Prostate gland (tissue), 2 donors: ENCODE results near the gene ZFAND2A. TPM values are rescaled to one million over a fixed set of nuclear protein-coding genes. Genes with fewer than 3 reads are reported as not detected.
"Not testable (repeated sequence)": the region's sequence is repeated elsewhere in the genome, so short reads cannot be mapped to it uniquely, and the experiment has no call there.

Experiments
- DNase-seq: peaks from one replicate; pipeline ENCODE4 v3.0.0-alpha.2; 2019; ENCODE audit warnings: low spot score
- H3K27ac ChIP-seq, 2 donors: fragments of 200-600 bp; sonication (generic); 2 replicates each; pipeline ENCODE4 v1.5.1; 2017 to 2019
- H3K27me3 ChIP-seq: fragments of 200-600 bp; sonication (generic); replicated peaks from 2 replicates; pipeline ENCODE4 v1.5.1; 2019; ENCODE audit not compliant: insufficient read depth
- H3K36me3 ChIP-seq, 2 donors: fragments of 200-600 bp; sonication (generic); 1 replicate in 1 of 2; 2 replicates in 1 of 2; pipeline versions ENCODE4 v1.5.1 to v1.8.1; 2017 to 2019
- H3K4me1 ChIP-seq: fragments of 200-600 bp; sonication (generic); replicated peaks from 2 replicates; pipeline ENCODE4 v1.5.1; 2019
- H3K4me3 ChIP-seq, 2 donors: fragments of 200-600 bp; sonication (generic); 2 replicates each; pipeline ENCODE4 v1.5.1; 2017 to 2019
- H3K9me3 ChIP-seq: fragments of 200-600 bp; sonication (generic); 2 replicates; pipeline ENCODE4 v1.5.1; 2017
- POLR2A ChIP-seq: fragments of 450-650 bp; IDR thresholded peaks from one replicate; pipeline ENCODE4 v1.6.1; 2016; ENCODE audit warnings: antibody characterized with exemption, mild to moderate bottlenecking
- POLR2AphosphoS5 ChIP-seq: sonication (generic); formaldehyde crosslinking; IDR thresholded peaks from one replicate; pipeline ENCODE4 v1.6.1; 2017; ENCODE audit warnings: antibody characterized with exemption
- WGBS: methylation state at CpG from one replicate; pipeline ENCODE4 v1.1.5; 2018; 5-methylcytosine and 5-hydroxymethylcytosine counted together
- intact Hi-C: fragments of 100-400 bp; cut with DNase I; formaldehyde crosslinking; loops from one replicate; pipeline ENCODE4 v1.14.2; 2022
- total RNA-seq, 2 donors: library from RNA; depleted of rRNA; stranded (reverse); fragments of >200 nt; gene quantifications; one replicate each; pipeline ENCODE4 v1.1.0, GENCODE V29; 2016
- TF ChIP-seq, protein P1 (sequence below), 4 experiments: fragments of 200-600 bp in 2 of 4; fragments of 450-650 bp in 2 of 4; sonication (generic) in 2 of 4; IDR thresholded peaks; 1 replicate in 3 of 4; 2 replicates in 1 of 4; pipeline ENCODE4 v1.5.1; 2016 to 2019; ENCODE audit warnings: antibody characterized with exemption in 4 of 4, mild to moderate bottlenecking in 2 of 4, moderate library complexity in 2 of 4

The ZFAND2A gene
- total RNA-seq, 2 donors from 2014 or later = 25.0 to 36.3 TPM

DNA sequence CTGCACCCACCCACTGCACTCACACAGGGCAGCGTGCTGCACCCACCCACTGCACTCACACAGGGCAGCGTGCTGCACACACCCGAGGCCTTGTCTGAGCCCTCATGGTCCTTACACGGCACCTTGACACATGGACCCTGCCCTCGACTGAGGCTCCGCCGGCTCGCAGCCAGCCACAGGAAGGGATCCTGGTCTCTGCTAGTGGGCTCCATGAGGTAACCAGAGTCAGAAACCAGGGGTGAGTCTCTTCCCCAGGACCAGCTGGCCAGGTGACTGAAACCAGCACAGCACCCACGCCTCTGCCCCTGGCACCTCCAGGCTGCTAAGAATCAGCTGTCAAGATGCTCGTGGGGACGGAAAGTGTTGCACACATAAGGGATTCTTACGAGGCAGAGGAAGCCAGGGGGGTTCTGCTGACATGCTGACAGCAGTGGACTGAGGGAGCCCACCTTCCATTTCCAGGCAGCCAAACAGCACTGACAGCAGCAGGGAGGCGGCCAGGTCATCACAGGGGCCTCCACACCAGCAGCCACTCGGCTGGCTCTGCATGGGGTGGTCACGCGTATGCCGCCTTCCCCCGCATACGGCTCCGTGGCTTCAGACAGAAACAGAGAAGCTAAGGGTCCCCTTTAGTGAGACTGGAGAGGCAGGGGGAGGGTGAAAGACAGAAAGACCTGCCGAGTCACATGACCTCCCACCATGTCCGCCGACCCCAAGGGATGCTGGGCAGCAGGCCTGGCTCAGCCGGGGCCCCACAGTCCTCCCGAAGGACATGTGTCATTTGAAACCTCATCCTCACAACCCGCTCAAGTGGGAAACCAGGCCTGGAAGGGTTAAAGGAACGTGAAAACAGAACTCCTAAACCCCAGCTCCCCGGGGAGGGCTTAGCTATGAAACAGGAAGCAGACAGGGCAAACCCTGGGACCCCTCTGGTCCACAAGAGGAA lies 37.8 kb downstream of the ZFAND2A start:
- DNase-seq = no peak
- TF ChIP-seq POLR2AphosphoS5 (no peak), POLR2A (no peak)
- TF ChIP-seq, protein P1, sequence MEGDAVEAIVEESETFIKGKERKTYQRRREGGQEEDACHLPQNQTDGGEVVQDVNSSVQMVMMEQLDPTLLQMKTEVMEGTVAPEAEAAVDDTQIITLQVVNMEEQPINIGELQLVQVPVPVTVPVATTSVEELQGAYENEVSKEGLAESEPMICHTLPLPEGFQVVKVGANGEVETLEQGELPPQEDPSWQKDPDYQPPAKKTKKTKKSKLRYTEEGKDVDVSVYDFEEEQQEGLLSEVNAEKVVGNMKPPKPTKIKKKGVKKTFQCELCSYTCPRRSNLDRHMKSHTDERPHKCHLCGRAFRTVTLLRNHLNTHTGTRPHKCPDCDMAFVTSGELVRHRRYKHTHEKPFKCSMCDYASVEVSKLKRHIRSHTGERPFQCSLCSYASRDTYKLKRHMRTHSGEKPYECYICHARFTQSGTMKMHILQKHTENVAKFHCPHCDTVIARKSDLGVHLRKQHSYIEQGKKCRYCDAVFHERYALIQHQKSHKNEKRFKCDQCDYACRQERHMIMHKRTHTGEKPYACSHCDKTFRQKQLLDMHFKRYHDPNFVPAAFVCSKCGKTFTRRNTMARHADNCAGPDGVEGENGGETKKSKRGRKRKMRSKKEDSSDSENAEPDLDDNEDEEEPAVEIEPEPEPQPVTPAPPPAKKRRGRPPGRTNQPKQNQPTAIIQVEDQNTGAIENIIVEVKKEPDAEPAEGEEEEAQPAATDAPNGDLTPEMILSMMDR (IDR thresholded peaks at IDR 0.05) = no peak
- Histone ChIP-seq H3K27ac (no peak overlapping the region), H3K4me3 (no peak overlapping the region), H3K27me3 (no peaks in the 10 kb centered on the region), H3K9me3 (no peaks in the 10 kb centered on the region), H3K4me1 (no peaks in the 10 kb centered on the region), H3K36me3 (no peaks in the 10 kb centered on the region)
- intact Hi-C loops = no loop called here
- 82% methylated on average over 28 of the region's 28 CpGs for WGBS

DNA sequence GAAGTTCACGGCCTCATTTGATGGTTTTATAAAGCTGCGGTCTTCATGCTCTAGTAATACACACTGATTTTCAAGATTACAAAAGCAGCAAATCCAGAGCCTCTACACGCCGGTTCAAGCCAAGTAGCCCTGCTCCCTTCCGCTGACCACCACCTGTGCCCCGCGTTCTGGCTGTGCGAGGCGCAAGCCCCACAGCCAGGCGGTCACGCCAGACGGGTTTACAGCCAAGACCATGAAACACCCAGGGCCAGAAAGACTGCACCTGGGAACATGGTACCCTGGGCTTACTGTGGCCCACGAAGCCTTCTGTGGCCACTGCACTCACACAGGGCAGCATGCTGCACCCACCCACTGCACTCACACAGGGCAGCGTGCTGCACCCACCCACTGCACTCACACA lies 38.5 kb downstream of the ZFAND2A start:
- H3K9me3 ChIP-seq = no peaks in the 10 kb centered on the region
- no peaks in the 10 kb centered on the region for H3K4me1 ChIP-seq
- DNase-seq = no peak
- H3K27me3 ChIP-seq = no peaks in the 10 kb centered on the region
- 92% methylated on average over 14 of the region's 14 CpGs for WGBS
- H3K27ac ChIP-seq = no peak overlapping the region
- H3K4me3 ChIP-seq = no peak overlapping the region
- intact Hi-C loops = no loop called here
- no peak for TF ChIP-seq POLR2AphosphoS5
- H3K36me3 ChIP-seq = no peaks in the 10 kb centered on the region

DNA sequence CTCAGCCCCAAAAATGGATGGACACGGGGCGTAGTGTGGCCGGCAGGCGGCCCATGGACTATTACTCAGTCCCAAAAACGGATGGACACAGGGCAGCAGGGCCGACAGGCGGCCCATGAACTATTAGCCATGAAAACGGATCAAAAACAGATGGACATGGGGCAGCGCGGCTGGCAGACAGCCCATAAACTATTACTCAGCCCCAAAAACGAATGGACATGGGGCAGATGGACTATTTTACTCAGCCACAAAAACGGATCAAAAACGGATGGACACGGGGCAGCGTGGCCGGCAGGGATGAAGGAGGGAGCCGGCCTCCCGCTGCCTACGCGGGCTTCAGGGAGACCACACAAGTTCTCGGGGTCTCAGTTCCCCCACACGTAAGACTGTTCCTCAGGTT lies 39.2 kb downstream of the ZFAND2A start:
- intact Hi-C loops = no loop called here
- H3K4me3 ChIP-seq = no peak overlapping the region
- TF ChIP-seq POLR2A (no peak), POLR2AphosphoS5 (no peak)
- TF ChIP-seq, protein P1 (IDR thresholded peaks at IDR 0.05) = no peak
- H3K9me3 ChIP-seq = no peaks in the 10 kb centered on the region
- no peak for DNase-seq
- no peaks in the 10 kb centered on the region for H3K4me1 ChIP-seq
- no peak overlapping the region for H3K27ac ChIP-seq
- no peaks in the 10 kb centered on the region for H3K27me3 ChIP-seq
- H3K36me3 ChIP-seq = no peaks in the 10 kb centered on the region
- WGBS = 92% methylated on average over 22 of the region's 22 CpGs

DNA sequence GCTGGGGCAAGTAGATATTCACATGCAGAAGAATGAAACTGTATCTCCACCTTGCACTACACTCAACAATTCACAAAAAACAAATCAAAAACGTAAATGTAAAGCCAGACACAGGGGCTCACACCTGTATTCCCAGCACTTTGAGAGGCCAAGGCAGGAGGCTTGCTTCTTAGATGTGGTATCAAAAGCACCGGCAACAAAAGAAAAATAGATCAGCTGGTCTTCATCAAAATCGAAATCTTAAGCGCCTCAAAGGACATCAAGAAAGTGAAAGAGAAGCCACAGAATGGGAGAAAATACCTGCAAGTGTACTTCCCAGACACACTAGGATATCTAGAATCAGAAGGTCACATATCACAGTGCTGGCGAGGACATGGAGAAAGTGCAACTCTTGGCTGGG lies 40.8 kb downstream of the ZFAND2A start:
- intact Hi-C loops = no loop called here
- no peak overlapping the region for H3K27ac ChIP-seq
- no peak overlapping the region for H3K4me3 ChIP-seq
- no peaks in the 10 kb centered on the region for H3K36me3 ChIP-seq
- H3K9me3 ChIP-seq = no peaks in the 10 kb centered on the region
- no peaks in the 10 kb centered on the region for H3K27me3 ChIP-seq
- TF ChIP-seq POLR2A (no peak), POLR2AphosphoS5 (no peak)
- TF ChIP-seq, protein P1 (IDR thresholded peaks at IDR 0.05) = no peak
- no peak for DNase-seq
- WGBS = 94% methylated on average over 5 of the region's 5 CpGs
- H3K4me1 ChIP-seq = no peaks in the 10 kb centered on the region

DNA sequence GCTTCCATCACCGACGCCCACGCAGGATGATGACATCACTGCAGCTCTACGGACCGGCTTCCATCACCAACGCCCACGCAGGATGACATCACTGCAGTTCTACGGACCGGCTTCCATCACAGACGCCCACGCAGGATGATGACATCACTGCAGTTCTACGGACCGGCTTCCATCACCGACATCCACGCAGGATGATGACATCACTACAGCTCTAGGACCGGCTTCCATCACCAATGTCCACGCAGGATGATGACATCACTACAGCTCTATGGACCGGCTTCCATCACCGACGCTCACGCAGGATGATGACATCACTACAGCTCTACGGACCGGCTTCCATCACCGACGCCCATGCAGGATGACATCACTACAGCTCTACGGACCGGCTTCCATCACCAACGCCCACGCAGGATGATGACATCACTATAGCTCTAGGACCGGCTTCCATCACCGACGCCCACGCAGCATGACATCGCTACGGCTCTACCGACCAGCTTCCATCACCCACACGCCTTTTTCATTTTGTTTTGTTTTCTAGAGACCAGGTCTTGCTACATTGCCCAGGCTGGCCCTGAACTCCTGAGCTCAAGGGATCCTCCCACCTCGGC lies 42.6 kb downstream of the ZFAND2A start:
- 98% methylated on average over 38 of the region's 38 CpGs for WGBS
- TF ChIP-seq POLR2A (no peak), POLR2AphosphoS5 (no peak)
- TF ChIP-seq, protein P1 (IDR thresholded peaks at IDR 0.05) = no peak

DNA sequence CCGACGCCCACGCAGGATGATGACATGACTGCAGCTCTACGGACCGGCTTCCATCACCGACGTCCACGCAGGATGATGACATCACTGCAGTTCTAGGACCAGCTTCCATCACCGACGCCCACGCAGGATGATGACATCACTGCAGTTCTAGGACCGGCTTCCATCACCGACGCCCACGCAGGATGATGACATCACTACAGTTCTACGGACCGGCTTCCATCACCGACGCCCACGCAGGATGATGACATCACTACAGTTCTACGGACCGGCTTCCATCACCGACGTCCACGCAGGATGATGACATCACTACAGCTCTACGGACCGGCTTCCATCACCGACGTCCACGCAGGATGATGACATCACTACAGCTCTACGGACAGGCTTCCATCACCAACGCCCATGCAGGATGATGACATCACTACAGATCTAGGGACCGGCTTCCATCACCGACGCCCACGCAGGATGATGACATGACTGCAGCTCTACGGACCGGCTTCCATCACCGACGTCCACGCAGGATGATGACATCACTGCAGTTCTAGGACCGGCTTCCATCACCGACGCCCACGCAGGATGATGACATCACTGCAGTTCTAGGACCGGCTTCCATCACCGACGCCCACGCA lies 43.5 kb downstream of the ZFAND2A start:
- WGBS = 94% methylated on average over 41 of the region's 49 CpGs
- H3K9me3 ChIP-seq, H3K4me1 ChIP-seq, H3K36me3 ChIP-seq, H3K4me3 ChIP-seq, H3K27me3 ChIP-seq, DNase-seq, intact Hi-C loops, H3K27ac ChIP-seq: not testable (repeated sequence)

More for the DNA sequence above, 42.6 kb downstream of the ZFAND2A start:
- no peaks in the 10 kb centered on the region for H3K27me3 ChIP-seq
- no peak for DNase-seq
- no peaks in the 10 kb centered on the region for H3K9me3 ChIP-seq
- intact Hi-C loops = no loop called here
- H3K4me3 ChIP-seq = no peak overlapping the region
- no peaks in the 10 kb centered on the region for H3K36me3 ChIP-seq
- no peak overlapping the region for H3K27ac ChIP-seq
- H3K4me1 ChIP-seq = no peaks in the 10 kb centered on the region

DNA sequence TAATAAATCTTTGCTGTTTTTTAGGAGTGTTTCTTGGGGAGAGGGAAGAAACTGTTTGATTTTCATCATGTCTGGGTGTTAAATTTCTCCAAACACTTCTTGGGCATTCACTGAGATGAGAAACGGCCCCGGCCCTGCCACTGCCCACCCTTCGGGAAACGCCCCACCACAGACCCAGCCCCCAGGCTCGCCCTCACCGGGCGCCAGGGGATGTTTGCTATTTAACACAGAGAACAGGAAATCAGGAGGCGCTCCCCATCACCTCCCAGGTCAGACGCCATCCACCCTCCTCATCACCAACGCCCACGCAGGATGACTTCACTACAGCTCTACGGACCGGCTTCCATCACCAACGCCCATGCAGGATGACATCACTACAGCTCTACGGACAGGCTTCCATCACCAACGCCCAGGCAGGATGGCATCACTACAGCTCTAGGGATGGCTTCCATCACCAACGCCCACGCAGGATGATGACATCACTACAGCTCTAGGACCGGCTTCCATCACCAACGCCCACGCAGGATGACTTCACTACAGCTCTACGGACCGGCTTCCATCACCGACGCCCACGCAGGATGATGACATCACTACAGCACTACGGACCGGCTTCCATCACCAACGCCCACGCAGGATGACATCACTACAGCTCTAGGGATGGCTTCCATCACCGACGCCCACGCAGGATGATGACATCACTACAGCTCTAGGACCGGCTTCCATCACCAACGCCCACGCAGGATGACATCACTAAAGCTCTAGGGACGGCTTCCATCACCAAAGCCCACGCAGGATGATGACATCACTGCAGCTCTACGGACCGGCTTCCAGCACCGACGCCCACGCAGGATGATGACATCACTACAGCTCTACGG lies 44.6 kb downstream of the ZFAND2A start:
- WGBS = 94% methylated on average over 44 of the region's 44 CpGs
- H3K27ac ChIP-seq, H3K4me1 ChIP-seq, H3K9me3 ChIP-seq, H3K27me3 ChIP-seq, intact Hi-C loops, DNase-seq, H3K4me3 ChIP-seq, H3K36me3 ChIP-seq: not testable (repeated sequence)
